ENCODE measurements around the gene ZNF644. TPM values are rescaled to one million over a fixed set of nuclear protein-coding genes. Genes with fewer than 3 reads are reported as not detected.

Gene ZNF644
- total RNA-seq, 2 experiments from 2014 or later, result 36.8 to 46.0 TPM

DNA sequence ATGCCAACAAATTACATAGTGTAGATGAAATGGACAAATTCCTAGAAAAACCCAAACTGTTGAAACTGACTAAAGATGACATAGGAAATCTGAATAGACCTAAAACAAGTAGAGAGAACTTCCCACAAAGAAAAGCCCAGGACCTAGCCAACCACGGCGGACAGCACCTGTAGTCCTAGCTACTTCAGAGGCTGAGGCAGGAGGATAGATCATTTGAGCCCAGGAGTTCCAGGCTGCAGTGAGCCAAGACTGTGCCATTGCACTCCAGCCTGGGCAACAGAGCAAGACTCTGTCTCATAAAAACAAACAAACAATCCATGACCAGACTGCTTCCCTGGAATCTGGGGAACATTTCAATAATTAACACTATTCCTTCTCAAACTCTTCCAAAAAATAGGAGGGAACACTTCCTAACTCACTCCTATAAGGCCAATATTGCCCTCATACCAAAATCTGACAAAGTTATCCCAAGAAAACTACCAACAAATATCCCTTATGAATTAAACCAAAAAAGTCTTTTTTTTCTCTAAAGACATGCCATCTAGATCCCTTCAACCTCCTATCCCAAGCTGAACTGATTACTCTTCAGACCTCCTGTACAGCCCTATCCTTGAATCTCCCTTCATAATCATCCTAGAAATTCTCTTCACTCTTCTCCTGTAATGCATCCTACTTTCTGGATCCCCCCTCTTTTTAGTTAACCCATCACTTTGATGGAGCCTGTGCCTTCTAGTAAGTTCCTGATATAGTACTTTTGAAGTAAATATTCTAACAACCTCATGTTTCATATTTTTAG is 15.5 kb downstream of the ZNF644 start:
- DNase-seq, result no peak
- H3K9me3 Mint-ChIP-seq (ENCODE audit: low read depth), result peaks cover 14% of the 10 kb centered on the region
- H3K4me3 Mint-ChIP-seq, result no peak overlapping the region
- no peak for ATAC-seq
- no peaks in the 10 kb centered on the region for H3K27me3 Mint-ChIP-seq
- peaks cover 50% of the 10 kb centered on the region for H3K36me3 Mint-ChIP-seq (ENCODE audit: low read depth)
- intact Hi-C loops (cut with DNase I, micrococcal nuclease), result no loop called here
- peak overlapping the region; percentile 20 for H3K27ac Mint-ChIP-seq
- POLR2A ChIA-PET, result interaction anchor here (0.5 kb wide), 1 partner anchor 9 kb away, joined by 3 read pairs; no protein-coding TSS in a partner anchor
- CTCF ChIA-PET, result interaction anchor here (0.6 kb wide), 2 partner anchors 768 to 1311 kb away, joined by 3 to 4 read pairs; no protein-coding TSS in a partner anchor
- peaks cover 66% of the 10 kb centered on the region for H3K4me1 Mint-ChIP-seq

DNA sequence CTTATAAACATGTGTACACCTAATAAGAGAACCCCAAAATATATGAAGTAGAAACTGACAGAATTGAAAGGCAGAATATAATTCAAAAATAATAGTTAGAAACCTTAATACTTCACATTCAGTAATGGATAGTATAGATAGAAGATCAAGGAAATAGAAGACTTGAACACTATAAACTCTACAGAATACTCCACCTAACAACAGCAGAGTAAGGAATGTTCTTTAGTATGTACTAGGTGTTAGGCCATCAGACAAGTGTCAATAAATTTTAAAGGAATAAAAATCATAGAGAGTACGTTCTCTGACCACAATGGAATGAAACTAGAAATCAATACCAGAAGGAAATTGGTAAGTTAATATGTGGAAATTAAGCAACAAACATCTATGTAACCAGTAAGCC is 16.6 kb downstream of the ZNF644 start:
- Mint-ChIP-seq H3K4me3 (no peak overlapping the region), H3K4me1 (peaks cover 70% of the 10 kb centered on the region), H3K9me3 (ENCODE audit: low read depth) (peaks cover 16% of the 10 kb centered on the region), H3K27me3 (no peaks in the 10 kb centered on the region), H3K27ac (no peak overlapping the region), H3K36me3 (ENCODE audit: low read depth) (peaks cover 53% of the 10 kb centered on the region)
- intact Hi-C loops (cut with DNase I, micrococcal nuclease), result no loop called here
- ChIA-PET POLR2A (no interaction called here), CTCF (no interaction called here)
- ATAC-seq (no peak), DNase-seq (no peak)

- Mint-ChIP-seq H3K9me3 (ENCODE audit: low read depth) (peaks cover 18% of the 10 kb centered on the region), H3K36me3 (ENCODE audit: low read depth) (peaks cover 63% of the 10 kb centered on the region), H3K27ac (no peak overlapping the region), H3K27me3 (no peaks in the 10 kb centered on the region), H3K4me3 (no peak overlapping the region), H3K4me1 (peaks cover 76% of the 10 kb centered on the region)
- ATAC-seq (no peak), DNase-seq (no peak)
- POLR2A ChIA-PET, result no interaction called here
- intact Hi-C loops (cut with DNase I, micrococcal nuclease), result no loop called here
- CTCF ChIA-PET, result no interaction called here
These were observed 17.7 kb downstream of the ZNF644 start for GRCh38 chr1:91004145-91004544.

- H3K4me1 Mint-ChIP-seq, result peaks cover 63% of the 10 kb centered on the region
- H3K36me3 Mint-ChIP-seq (ENCODE audit: low read depth), result peaks cover 75% of the 10 kb centered on the region
- ChIA-PET CTCF (interaction anchor here (0.7 to 1.0 kb wide), 2 partner anchors 10 to 21 kb away, joined by 3 to 4 read pairs; no protein-coding TSS in a partner anchor), POLR2A (no interaction called here)
- intact Hi-C loops (cut with DNase I, micrococcal nuclease), result no loop called here
- H3K27me3 Mint-ChIP-seq, result no peaks in the 10 kb centered on the region
- ATAC-seq (no peak), DNase-seq (no peak)
- H3K9me3 Mint-ChIP-seq (ENCODE audit: low read depth), result peaks cover 13% of the 10 kb centered on the region
- H3K4me3 Mint-ChIP-seq, result no peak overlapping the region
- no peak overlapping the region for H3K27ac Mint-ChIP-seq
These were observed 25.0 kb downstream of the ZNF644 start for GRCh38 chr1:90996742-90997413.

DNA sequence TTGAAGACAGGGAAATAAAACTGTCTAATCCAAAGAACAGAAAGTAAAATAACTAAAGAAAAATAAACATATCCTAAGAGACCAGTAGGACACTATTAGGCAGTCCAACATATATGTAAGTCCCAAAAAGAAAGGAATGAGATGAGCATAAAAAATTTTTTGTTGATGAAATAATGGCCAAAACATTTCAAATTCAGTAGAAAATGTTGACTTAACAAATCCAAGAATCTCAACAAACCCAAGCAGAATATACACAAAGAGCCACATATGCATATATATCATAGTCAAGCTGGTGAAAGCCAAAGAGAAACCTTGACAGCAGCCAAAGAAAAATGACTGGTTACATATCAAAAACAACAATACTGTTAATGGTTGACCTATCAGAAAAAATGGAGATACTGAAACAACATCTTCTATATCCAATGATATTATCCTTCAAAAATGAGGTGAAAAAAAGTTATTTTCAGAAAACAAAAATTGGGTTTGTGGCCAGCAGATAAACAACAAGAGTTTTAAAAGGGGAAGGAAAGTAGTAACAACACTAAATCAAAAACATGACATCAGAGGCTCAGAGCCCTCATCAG is 26.4 kb downstream of the ZNF644 start:
- CTCF ChIA-PET, result interaction anchor here (1.0 to 1.6 kb wide), 3 partner anchors 16 to 31 kb away, joined by 3 read pairs; no protein-coding TSS in a partner anchor
- no peak for ATAC-seq
- Mint-ChIP-seq H3K4me1 (peaks cover 61% of the 10 kb centered on the region), H3K27ac (no peak overlapping the region), H3K36me3 (ENCODE audit: low read depth) (peaks cover 82% of the 10 kb centered on the region), H3K4me3 (no peak overlapping the region), H3K27me3 (no peaks in the 10 kb centered on the region), H3K9me3 (ENCODE audit: low read depth) (peaks cover 14% of the 10 kb centered on the region)
- no peak for DNase-seq
- POLR2A ChIA-PET, result interaction anchor here (0.7 kb wide), 1 partner anchor 60 kb away, joined by 4 read pairs; no protein-coding TSS in a partner anchor
- intact Hi-C loops (cut with DNase I, micrococcal nuclease), result no loop called here

- H3K27ac Mint-ChIP-seq, result no peak overlapping the region
- no peak for ATAC-seq
- CTCF ChIA-PET, result interaction anchor here (1.0 to 1.6 kb wide), 3 partner anchors 15 to 30 kb away, joined by 3 read pairs; no protein-coding TSS in a partner anchor
- no peaks in the 10 kb centered on the region for H3K27me3 Mint-ChIP-seq
- POLR2A ChIA-PET, result no interaction called here
- intact Hi-C loops (cut with DNase I, micrococcal nuclease), result no loop called here
- H3K4me3 Mint-ChIP-seq, result no peak overlapping the region
- peaks cover 82% of the 10 kb centered on the region for H3K36me3 Mint-ChIP-seq (ENCODE audit: low read depth)
- H3K4me1 Mint-ChIP-seq, result peaks cover 60% of the 10 kb centered on the region
- H3K9me3 Mint-ChIP-seq (ENCODE audit: low read depth), result peaks cover 16% of the 10 kb centered on the region
- DNase-seq, result no peak
These were observed 27.4 kb downstream of the ZNF644 start for GRCh38 chr1:90994461-90994860.

DNA sequence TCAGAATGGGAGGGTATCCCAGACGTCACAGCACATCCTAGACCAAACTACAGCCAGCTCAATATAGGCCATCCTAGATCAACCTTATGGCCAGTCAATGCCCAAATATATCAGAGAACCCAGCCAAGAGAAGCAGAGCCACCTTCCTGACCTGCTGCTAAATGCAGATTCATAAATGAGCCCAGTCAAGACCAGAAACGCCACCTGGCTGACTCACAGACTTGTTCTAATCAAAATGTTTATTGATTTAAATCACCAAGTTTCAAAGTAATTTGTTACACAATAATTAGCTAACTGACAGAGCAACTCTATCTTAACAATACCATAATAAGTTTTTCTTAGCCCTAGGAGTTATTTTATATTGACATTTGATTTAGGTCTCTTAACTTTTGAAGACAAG is 28.6 kb downstream of the ZNF644 start:
- Mint-ChIP-seq H3K4me3 (no peak overlapping the region), H3K27ac (no peak overlapping the region), H3K9me3 (ENCODE audit: low read depth) (peaks cover 23% of the 10 kb centered on the region), H3K36me3 (ENCODE audit: low read depth) (peaks cover 82% of the 10 kb centered on the region), H3K27me3 (no peaks in the 10 kb centered on the region), H3K4me1 (peaks cover 56% of the 10 kb centered on the region)
- ChIA-PET CTCF (no interaction called here), POLR2A (no interaction called here)
- intact Hi-C loops (cut with DNase I, micrococcal nuclease), result no loop called here
- no peak for ATAC-seq
- no peak for DNase-seq

GRCh38 chr1:90990779-90991178 is 31.1 kb downstream of the ZNF644 start:
- ChIA-PET CTCF (no interaction called here), POLR2A (no interaction called here)
- DNase-seq, result no peak
- H3K36me3 Mint-ChIP-seq (ENCODE audit: low read depth), result peaks cover 73% of the 10 kb centered on the region
- H3K9me3 Mint-ChIP-seq (ENCODE audit: low read depth), result peaks cover 27% of the 10 kb centered on the region
- intact Hi-C loops (cut with DNase I, micrococcal nuclease), result no loop called here
- H3K27me3 Mint-ChIP-seq, result no peaks in the 10 kb centered on the region
- peaks cover 63% of the 10 kb centered on the region for H3K4me1 Mint-ChIP-seq
- no peak for ATAC-seq
- H3K27ac Mint-ChIP-seq, result no peak overlapping the region
- no peak overlapping the region for H3K4me3 Mint-ChIP-seq

DNA sequence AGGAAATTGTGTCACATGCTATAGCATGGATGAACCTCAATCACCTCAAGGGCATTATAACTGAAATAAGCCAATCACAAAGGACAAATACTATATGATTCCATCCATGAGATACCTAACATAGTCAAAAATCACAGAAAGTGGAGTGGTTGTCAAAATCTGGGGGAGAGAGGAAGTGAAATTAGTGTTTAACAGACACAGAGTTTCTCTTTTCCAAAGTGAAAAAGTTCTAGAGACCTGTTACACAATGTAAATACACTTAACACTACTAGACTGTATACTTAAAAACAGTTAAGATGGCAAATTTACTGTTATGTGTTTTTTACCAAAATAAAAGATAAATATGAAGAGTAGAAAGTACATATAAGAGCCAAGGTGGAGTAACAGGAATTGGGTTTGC is 31.8 kb downstream of the ZNF644 start:
- DNase-seq, result no peak
- Mint-ChIP-seq H3K27ac (no peak overlapping the region), H3K9me3 (ENCODE audit: low read depth) (peaks cover 27% of the 10 kb centered on the region), H3K4me3 (no peak overlapping the region), H3K4me1 (peaks cover 60% of the 10 kb centered on the region), H3K27me3 (no peaks in the 10 kb centered on the region), H3K36me3 (ENCODE audit: low read depth) (peaks cover 71% of the 10 kb centered on the region)
- ATAC-seq, result no peak
- ChIA-PET CTCF (no interaction called here), POLR2A (no interaction called here)
- intact Hi-C loops (cut with DNase I, micrococcal nuclease), result no loop called here

DNA sequence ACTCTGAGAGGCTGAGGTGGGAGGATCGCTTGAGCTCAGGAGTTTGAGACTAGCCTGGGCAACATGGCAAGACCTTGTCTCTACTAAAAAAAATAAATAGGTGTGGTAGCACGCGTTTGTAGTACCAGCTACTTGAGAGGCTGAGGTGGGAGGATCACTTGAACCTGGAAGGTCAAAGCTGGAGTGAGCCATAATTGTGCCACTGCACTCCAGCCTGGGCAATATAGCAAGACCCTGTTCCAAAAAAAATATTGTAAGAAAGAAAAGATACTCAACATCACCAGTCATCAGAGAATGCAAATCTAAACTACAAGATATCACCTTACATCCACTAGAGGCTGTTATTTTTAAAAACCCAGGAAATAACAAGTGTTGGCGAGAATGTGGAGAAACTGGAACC is 32.5 kb downstream of the ZNF644 start:
- POLR2A ChIA-PET, result no interaction called here
- H3K4me1 Mint-ChIP-seq, result peaks cover 55% of the 10 kb centered on the region

DNA sequence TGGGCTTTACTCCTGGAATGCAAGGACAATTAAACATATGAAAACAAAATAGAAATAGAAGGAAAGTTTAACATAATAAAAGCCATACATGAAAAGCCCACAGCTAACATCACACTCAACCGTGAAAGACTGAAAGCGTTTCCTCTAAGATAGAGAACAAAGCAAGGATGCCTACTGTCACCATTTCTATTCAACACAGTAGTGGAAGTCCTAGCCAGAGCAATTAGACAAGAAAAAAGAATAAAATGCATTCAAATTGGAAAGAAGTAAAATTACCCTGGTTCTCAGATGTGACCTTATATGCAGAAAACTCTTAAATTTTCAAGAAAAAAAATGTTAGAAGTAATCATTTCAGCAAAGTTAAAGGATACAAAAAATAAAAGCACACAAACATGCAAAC is 34.0 kb downstream of the ZNF644 start:
- ChIA-PET POLR2A (no interaction called here), CTCF (no interaction called here)
- Mint-ChIP-seq H3K36me3 (ENCODE audit: low read depth) (peaks cover 68% of the 10 kb centered on the region), H3K4me1 (peaks cover 54% of the 10 kb centered on the region), H3K27me3 (no peaks in the 10 kb centered on the region), H3K27ac (no peak overlapping the region), H3K4me3 (no peak overlapping the region), H3K9me3 (ENCODE audit: low read depth) (peaks cover 27% of the 10 kb centered on the region)
- ATAC-seq (no peak), DNase-seq (no peak)
- intact Hi-C loops (cut with DNase I, micrococcal nuclease), result no loop called here

More for the DNA sequence above, 32.5 kb downstream of the ZNF644 start:
- peaks cover 67% of the 10 kb centered on the region for H3K36me3 Mint-ChIP-seq (ENCODE audit: low read depth)
- H3K4me3 Mint-ChIP-seq, result no peak overlapping the region
- peaks cover 27% of the 10 kb centered on the region for H3K9me3 Mint-ChIP-seq (ENCODE audit: low read depth)
- ATAC-seq, result no peak
- no peak overlapping the region for H3K27ac Mint-ChIP-seq
- H3K27me3 Mint-ChIP-seq, result no peaks in the 10 kb centered on the region
- DNase-seq, result no peak
- intact Hi-C loops (cut with DNase I, micrococcal nuclease), result no loop called here
- CTCF ChIA-PET, result interaction anchor here (0.6 to 0.7 kb wide), 2 partner anchors 182 to 884 kb away, joined by 3 to 4 read pairs; no protein-coding TSS in a partner anchor
